T-helper 2 cell treated with Interferon-gamma antibody and Interleukin-4, amounts not matched to agents 100 ng/mL and 5 ng/mL, for 36 hours (primary cell): ENCODE data around the gene EXTL1. TPM values are rescaled to one million over a fixed set of nuclear protein-coding genes. Genes with fewer than 3 reads are reported as not detected.

ENCODE experiments used
- intact Hi-C: fragments of 100-400 bp; cut with micrococcal nuclease; formaldehyde crosslinking; loops from one replicate; pipeline ENCODE4 v1.15.1; 2023
- total RNA-seq: library from RNA; stranded (reverse); gene quantifications from 2 replicates; pipeline ENCODE4 v1.2.3, GENCODE V29; 2022

Gene EXTL1
- total RNA-seq, 1 donor from 2014 or later, result not detected

DNA sequence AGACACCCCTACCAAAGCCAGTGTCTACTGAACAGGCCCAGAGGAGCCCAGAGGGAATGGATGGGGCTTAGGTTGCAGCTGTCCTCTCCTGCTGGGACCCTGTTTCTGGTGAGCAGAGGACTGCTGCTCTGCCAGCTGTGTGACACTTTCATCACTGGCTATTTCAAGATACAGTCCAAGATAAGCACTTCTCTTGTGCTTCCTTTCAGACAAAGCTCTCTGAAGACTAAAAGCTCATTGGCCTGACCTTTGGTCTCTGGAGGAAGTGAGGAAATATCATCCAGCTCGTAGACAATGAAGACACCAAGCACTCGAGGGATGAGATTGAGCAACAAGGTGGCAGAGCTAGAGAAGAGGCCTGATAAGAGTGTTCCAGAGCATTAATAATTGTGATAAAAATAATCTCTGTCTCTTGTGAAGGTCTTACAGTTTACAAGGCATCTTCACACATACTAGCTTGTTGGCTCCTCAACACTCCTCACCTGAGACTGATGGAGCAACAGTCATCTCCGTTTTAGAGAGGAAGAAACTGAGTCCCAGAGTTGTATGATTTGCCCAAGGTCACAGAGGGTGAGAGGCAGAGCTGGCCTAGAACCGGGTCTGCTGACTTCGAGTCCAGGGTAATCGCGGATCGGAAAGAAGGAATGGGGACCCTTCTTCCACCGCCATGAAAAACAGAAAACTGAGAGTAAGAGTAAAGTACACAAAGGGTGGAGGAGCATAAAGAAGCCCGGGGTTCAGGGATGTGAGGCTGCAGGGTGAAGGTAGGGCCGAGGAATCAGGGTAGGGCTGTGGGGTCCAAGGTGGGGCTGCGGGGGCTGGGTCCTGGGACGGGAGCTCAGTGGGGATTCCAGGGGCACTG, 24.4 kb upstream of the EXTL1 start:
- intact Hi-C loops, result loop anchor here (1.0 to 10.0 kb wide), 2 partner anchors 8 to 562 kb away; partner anchors contain the start of gene MACO1

GRCh38 chr1:25997828-25998761, 23.5 kb upstream of the EXTL1 start, which contains the start of gene PAFAH2:
PAFAH2 (minus strand) TSS chr1:25998063; CDS start chr1:25990816, 7,247 bp downstream.
- intact Hi-C loops, result loop anchor here (1.0 to 10.0 kb wide), 8 partner anchors 9 to 563 kb away; partner anchors contain the start of gene MACO1

DNA sequence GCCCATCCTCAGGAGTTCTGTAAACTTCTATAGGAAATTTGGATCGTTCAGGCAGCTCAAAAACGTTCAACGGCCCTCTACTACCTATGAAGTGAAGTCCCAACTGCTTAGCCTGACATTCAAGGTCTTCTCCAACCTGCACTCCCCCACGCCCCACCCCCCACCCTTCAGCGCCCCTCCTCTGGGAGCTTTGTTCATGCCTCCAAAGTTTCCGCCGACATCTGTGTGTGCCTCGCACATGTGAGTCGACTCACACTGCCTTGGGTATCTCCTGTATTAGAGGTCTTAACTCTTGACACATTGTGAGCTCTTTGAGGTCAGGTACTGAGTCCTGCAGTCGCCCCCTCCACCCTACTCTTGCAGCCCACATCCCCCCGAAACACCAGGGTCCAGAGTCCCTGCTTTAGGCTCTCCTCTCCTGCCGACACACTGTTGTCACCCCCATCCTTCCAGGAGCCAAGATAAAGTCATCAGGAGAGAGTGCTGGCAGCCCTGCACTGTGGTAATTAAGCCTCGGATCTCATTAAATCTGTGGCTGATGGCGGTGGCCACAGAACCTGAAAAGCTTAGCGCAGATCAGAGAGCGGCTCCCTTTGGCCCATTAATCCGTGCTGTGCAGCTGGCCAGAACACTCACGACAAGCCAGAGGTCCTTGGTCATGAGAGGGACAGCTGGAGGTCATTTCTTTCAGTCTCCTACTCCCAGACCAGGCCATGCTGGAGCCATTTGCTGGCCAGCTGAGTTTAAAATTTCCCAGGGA, 22.4 kb upstream of the EXTL1 start:
- intact Hi-C loops, result loop anchor here (10.0 kb wide), 1 partner anchor 564 kb away; the partner anchor contains the start of gene MACO1

- intact Hi-C loops, result no loop called here
These were observed 18.3 kb upstream of the EXTL1 start for GRCh38 chr1:26003262-26003661.

DNA sequence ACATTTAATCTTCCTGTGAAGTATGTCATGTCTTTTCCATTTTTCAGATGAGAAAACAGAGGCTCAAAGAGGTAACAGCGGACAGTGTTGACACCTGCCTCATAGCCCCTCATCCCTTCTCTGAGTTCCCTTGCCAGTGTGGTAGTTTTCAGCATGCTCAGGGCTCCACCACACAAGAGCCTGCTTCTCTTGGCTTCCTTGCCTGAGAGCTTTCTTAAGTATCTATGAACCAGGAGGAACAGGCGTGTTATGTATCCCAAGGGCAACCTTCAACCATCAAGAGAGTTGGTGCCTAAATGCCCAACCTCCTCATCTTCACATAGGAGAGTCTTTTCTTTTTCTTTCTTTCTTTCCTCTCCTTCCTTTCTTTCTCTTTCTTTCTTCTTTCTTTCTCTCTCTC, 17.8 kb upstream of the EXTL1 start:
- intact Hi-C loops, result no loop called here

GRCh38 chr1:26005434-26006105, 16.0 kb upstream of the EXTL1 start:
- intact Hi-C loops, result no loop called here

GRCh38 chr1:26006710-26007109, 14.9 kb upstream of the EXTL1 start:
- intact Hi-C loops, result no loop called here

DNA sequence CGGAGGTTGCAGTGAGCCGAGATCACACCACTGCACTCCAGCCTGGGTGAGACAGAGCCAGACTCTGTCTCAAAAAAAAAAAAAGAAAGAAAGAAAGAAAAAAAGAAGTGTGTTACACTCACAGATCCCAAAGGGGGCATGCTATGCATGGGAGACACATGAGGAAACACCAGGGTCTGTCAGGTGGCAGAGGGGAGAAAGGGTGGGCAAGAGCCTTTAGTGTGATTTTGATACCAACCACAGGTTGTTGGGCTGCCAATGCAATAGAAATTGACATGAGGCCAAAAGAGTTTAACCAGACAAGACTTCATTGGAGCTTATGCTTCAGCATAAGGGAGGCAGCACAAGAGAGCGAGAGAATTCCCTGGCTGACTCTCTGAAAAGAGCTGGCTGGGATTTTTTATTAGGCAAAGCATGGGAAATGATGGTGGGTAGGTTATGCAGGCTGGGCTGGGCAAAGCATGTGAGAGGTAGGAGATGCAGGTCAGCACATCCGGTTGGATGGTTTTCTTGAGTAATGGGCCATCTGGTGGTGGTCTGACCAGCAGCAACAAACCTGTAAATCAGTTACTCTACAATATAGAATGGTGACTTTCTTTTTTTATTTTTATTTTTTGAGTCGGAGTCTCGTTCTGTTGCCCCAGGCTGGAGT, 11.7 kb upstream of the EXTL1 start:
- intact Hi-C loops, result no loop called here

DNA sequence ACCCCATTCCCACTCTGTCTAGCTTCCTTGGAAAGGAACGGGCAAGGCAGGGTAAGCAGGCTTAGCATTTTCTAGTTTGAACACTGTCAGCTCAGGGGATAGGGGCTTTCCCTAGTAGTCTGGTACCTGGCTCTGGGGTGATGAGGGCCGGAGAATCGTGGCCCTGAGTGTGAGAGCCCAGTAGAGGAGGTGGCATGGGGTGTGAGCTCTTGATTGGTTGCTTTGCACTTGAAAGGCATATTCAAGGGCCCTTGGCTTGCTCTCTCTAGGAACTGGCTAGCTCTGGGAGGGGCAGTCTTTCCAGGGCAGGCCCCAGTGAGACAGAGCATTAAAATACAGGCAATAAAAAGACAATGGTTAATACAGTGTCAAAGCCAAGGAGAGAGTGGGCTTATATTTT, 10.8 kb upstream of the EXTL1 start:
- intact Hi-C loops, result no loop called here

- intact Hi-C loops, result no loop called here
These were observed 8.7 kb upstream of the EXTL1 start for GRCh38 chr1:26012864-26013263.

GRCh38 chr1:26014179-26014578, 7.4 kb upstream of the EXTL1 start:
- intact Hi-C loops, result no loop called here

DNA sequence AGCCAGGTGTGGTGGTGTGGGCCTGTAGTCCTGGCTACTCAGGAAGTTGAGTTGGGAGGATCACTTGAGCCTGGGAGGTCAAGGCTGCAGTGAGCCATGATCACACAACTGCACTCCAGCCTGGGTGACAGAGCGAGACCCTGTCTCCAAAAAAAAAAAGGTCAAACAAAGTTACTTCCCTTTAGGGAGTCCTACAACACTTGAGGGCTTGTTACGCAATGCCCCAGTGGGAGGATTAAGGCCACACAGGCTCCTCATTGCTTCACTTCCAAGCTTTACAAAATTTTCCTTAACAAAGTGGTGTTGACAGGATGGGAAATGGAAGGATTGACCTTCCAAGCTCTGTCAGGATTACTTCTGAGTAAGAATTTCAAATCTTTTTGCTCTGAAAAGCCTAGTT, 6.2 kb upstream of the EXTL1 start:
- intact Hi-C loops, result no loop called here

DNA sequence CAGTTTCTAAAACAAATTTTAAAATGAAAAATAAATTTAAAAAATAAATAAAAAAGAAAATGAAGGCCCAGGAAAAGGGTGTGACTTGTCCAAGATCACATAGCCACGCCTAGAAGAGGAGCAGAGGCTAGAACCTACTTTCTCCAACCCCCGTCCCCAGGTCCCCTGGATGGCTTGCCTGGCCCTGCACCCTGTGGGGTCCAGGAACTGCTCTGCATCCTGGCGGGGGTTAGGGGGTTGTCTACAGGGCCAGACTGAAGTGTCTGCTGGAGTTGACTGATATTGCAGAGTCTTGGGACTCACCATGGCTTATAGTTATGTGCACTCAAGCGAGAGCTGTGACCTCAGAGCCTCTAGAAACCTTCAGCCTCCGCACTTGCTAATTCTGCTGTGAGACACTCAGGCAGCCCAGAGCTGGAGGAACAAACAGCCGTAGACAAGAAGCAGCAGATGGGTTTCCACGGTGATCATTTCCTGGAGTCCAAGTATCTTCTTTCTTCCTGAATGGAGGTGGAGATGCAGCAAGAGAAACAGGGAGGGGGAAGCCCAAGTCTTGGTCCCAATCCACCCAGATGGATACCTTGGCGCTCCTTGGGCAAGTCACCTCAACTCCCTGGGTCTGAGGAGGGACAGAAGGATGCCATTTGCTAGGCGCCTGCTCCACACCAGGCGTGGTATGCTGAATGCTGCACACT, 5.2 kb upstream of the EXTL1 start:
- intact Hi-C loops, result no loop called here

GRCh38 chr1:26016953-26017545, 4.5 kb upstream of the EXTL1 start:
- intact Hi-C loops, result no loop called here

DNA sequence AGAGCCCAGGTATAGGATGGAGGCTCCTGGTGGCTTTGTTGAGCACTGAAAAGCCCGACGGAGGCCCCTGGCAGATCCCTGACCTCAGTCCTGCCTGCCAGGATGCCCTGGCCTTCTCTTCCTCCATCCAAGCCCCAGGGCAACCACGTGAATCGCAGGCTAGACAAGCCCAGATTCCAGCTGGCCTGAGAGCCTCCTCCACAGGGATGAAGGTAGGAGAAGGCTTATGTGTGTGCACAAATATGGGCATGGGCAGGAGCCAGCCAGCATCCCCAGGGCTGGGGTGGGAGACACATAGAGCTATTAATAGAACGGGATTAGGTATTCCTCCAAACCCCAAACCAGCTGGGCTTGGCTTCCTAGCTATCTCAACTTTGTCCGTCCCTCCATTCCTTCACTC, 4.0 kb upstream of the EXTL1 start:
- intact Hi-C loops, result no loop called here

DNA sequence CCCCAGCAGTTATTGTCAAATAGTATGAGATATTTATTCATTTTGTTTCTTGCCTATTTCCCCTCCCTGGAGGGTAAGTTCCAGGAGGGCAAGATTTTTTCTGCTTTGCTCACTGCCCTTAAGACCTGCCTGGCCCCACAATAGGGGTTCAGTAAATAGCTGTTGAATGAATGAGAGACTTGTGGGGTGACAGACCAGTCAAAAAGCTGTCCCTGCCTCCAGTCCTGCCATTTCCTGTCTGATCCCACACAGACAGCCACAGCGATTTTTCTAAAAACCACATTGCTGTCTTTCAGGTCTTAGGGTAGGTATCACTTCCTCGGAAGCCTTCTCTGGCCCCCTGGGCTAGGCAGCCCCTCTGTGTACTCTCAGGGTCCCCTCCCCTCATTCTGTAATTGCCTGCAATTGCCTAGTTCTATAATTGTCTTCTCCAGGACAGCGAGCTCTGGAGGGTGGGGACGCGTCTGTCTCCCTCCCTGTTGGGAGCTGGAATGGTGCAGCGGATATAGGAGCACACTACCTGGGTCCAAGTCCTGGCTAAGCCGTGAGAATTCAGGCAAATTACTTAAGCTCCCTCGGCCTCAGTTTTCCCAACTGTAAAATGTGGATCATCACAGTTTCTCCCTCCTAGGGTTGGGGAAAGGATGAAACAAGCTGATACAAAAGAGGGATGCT, 1.8 kb upstream of the EXTL1 start:
- intact Hi-C loops, result no loop called here

- intact Hi-C loops, result no loop called here
These were observed 1.2 kb upstream of the EXTL1 start for GRCh38 chr1:26020330-26020768.

DNA sequence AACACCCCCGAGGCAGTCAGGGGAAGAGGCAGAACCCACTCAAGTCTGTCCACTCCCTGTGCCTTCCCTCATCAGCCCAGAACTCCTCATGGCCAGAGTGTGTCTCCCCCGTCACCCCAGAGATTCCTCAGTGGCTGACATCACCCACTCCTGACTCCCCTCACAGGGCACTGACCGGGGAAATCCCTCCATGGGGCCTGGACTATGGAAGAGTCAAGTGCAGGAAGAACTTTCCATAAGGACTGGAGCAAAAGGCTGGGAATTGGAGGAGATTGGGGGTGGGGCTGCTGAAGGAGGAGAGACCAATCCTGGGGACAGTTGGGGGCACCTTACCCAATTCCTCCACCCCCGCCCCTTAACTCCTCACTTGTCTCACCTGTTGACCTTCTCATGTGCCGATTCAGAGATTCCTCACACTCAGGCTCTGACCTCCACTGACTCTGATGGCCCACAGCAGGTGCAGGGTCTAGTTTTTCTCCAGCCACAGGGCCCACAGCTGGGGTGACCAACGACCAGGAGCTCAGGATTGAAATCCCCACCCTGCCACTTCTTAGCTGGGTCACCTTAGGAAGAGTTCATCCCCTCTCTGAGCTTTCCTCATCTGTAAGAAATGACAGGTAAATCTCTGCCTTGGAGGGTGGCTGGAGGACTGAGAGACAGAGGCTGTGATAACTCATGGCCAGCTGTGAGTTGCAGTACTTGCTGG, 481 bp upstream of the EXTL1 start:
- intact Hi-C loops, result no loop called here
